Measurements from ENCODE around the gene CATSPERB.
"Not testable (repeated sequence)": the region's sequence is repeated elsewhere in the genome, so short reads cannot be mapped to it uniquely, and the experiment has no call there.

DNA sequence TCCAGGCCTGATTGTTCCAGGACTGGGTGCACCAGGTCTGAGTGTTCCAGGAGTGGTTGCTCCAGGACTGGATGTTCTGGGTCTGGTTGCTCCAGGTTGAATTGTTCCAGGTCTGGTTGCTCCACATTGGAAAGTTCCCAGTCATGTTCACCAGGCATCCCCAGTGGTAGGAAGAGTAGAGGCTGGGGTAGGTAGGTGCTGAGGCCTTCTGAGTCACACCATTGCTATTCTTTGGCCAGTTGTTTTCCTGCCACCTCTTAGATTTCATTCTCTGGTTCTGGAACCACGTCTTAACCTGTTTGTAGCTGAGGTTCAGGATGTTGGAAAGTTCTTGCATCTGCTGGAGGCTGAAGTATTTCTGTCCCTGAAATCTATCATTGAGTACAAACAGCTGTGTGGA lies 127.3 kb downstream of the CATSPERB start:
- TF ChIP-seq, protein P1, sequence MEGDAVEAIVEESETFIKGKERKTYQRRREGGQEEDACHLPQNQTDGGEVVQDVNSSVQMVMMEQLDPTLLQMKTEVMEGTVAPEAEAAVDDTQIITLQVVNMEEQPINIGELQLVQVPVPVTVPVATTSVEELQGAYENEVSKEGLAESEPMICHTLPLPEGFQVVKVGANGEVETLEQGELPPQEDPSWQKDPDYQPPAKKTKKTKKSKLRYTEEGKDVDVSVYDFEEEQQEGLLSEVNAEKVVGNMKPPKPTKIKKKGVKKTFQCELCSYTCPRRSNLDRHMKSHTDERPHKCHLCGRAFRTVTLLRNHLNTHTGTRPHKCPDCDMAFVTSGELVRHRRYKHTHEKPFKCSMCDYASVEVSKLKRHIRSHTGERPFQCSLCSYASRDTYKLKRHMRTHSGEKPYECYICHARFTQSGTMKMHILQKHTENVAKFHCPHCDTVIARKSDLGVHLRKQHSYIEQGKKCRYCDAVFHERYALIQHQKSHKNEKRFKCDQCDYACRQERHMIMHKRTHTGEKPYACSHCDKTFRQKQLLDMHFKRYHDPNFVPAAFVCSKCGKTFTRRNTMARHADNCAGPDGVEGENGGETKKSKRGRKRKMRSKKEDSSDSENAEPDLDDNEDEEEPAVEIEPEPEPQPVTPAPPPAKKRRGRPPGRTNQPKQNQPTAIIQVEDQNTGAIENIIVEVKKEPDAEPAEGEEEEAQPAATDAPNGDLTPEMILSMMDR (conservative IDR thresholded peaks at IDR 0.05 in 1 of 2, IDR thresholded peaks at IDR 0.05 in 1 of 2; ENCODE audit: extremely low read depth in 1 of 2, insufficient read depth in 1 of 2, low read depth in 1 of 2, low read length in 2 of 2), result not testable (repeated sequence)
- TF ChIP-seq EZH2 (IDR thresholded peaks at IDR 0.05; ENCODE audit: borderline replicate concordance, low read length), result not testable (repeated sequence)

Measured in mammary epithelial cell (primary cell).